ENCODE data around the gene NINL. TPM values are rescaled to one million over a fixed set of nuclear protein-coding genes. Genes with fewer than 3 reads are reported as not detected.
"Not testable (repeated sequence)": the region's sequence is repeated elsewhere in the genome, so short reads cannot be mapped to it uniquely, and the experiment has no call there.

The NINL gene
- total RNA-seq, 2 donors from 2014 or later = 5.0 to 5.2 TPM

DNA sequence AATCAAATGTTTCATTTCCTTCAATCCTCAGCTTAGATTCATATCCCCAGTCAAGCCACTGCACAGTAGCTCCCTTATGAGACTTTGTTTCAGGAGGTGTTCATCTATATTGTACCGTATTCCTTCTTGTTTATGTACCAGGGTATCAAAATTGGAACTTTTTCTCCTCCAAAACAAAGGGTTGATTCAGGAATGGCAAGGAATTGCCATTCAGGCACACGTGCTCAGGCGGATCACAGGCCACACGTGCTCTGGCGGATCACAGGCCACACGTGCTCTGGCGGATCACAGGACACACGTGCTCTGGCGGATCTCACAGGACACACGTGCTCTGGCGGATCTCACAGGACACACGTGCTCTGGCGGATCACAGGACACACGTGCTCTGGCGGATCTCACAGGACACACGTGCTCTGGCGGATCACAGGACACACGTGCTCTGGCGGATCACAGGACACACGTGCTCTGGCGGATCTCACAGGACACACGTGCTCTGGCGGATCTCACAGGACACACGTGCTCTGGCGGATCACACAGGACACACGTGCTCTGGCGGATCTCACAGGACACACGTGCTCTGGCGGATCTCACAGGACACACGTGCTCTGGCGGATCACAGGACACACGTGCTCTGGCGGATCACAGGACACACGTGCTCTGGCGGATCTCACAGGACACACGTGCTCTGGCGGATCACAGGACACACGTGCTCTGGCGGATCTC, 17.0 kb upstream of the NINL start:
- ATAC-seq; DNase-seq; intact Hi-C loops (cut with DNase I, micrococcal nuclease): not testable (repeated sequence)

DNA sequence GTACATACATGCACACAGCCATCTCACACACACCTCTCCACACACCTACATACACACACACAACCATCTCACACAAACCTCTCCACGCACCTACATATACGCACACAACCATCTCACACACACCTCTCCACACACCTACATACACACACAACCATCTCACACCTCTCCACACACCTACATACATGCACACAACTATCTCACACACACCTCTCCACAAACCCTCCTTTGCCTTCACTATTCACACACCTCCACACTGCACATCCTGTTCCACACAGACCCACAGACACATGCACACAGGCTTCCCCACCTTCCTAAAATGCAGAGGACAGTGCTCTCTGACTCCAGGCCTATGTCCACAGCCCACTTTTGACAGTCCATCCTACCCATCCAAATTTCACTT, 16.3 kb upstream of the NINL start:
- intact Hi-C loops (cut with DNase I, micrococcal nuclease) = no loop called here
- no peak for ATAC-seq
- no peak for DNase-seq

DNA sequence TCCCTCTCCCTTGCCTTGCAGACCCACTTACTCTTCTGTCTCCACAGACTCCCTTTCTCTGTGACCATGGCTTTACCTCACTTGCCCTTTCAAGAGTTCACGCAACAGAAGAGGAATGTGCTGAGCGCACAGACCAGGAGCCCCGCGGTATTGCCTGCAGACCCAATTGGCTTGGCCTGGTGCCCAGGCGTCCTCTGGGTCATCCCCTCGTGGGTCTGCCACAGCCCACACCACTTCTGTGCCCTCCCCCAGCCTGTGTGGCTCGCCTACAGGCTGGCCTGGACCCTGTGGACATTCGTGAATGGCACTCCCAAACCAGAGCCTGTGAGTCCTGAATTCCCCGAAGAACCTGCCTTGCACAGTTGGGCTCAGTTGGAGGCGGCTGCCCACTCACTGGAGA, 15.3 kb upstream of the NINL start:
- DNase-seq (no peak), ATAC-seq (no peak)
- intact Hi-C loops (cut with DNase I, micrococcal nuclease) = no loop called here

DNA sequence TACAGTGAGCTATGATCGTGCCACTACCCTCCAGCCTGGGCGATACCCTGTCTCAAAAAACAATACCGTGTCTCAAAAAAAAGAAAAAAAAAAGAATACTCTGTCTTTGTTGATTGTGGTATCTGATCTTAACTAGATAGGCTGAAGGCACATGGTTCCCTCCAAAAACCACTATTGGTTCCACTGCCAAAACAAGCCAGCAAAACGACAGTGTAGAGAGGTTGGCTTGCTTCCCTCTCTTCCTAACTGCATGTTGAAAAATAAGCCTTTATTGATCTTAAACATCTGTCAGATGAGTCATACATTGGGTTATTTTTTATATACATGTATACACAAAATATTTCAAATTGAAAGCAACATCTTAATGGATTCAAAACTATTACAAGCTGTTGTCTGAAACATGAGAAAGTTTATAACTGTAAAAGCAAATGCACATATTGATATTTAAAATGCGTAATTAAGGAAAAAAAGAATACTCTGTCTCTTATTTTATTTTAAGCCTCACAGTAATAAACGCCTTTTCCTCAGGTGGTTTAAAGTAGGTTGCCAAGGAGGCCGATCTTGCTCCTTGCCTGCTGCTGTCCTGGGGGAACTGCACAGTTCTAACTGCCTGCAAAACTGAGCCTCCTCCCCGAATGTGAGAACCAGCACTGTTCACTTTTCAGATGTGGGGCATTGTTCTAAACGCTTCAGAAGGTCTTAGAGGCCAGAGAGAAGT, 7.0 kb upstream of the NINL start:
- ATAC-seq = no peak
- DNase-seq = no peak
- intact Hi-C loops (cut with DNase I, micrococcal nuclease) = no loop called here

DNA sequence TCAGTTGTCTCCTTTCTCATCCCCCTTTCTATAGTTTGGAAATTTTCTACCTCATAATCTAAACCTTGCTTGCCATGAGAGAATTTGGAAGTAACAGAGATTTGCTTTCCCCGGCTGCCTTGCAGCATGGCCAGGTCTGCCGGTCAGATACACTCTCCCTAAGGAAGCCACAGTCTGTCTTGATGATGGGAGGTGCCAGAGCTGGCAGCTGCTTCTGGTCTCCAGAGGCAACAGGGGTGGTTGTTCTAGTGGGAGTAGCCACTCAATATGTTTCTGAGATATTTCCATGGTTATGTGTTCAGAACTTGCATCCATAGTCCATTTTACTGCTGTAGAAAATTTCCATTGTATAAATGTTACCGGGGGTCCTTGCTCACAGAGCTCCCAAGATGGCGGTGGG, 5.4 kb upstream of the NINL start:
- DNase-seq; ATAC-seq; intact Hi-C loops (cut with DNase I, micrococcal nuclease): not testable (repeated sequence)

DNA sequence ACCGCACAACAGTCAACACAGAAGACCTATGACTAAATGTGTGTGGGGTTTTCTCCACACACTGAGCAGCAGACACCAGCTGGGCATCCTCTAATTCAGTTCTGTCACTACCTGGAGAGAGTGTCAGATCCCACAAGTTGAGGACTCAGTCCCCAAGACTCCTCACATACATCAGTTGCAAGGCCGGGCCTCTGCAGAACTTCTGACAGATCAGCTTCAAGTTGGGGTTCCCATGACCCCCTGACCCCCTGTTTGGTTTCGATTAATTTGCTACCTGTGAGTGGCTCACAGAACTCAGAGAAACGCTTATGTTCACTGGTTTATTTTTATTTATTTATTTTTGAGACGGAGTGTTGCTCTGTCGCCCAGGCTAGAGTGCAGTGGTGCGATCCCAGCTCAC, 3.2 kb upstream of the NINL start:
- intact Hi-C loops (cut with DNase I, micrococcal nuclease) = no loop called here
- no peak for ATAC-seq
- no peak for DNase-seq

DNA sequence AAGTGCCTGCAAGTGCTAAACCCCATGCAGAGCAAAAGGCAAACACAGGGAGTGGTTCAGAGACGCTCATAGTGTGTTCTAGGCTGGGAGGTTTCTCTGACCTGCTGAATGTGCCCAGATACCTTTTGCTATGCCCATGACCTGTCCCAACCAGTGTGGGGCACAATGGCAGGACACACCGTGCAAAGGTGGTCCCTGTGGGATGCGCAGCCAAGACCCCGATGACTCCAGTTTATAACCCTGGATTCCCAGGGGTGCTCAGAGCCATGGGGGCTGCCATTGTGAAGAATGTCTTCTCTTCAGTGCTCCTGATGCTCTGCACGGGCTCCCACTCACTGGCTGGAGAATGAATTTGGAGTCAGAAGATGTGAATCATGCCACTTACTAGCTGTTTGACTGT, 2.2 kb upstream of the NINL start:
- intact Hi-C loops (cut with DNase I, micrococcal nuclease) = no loop called here
- no peak for ATAC-seq
- DNase-seq = no peak

DNA sequence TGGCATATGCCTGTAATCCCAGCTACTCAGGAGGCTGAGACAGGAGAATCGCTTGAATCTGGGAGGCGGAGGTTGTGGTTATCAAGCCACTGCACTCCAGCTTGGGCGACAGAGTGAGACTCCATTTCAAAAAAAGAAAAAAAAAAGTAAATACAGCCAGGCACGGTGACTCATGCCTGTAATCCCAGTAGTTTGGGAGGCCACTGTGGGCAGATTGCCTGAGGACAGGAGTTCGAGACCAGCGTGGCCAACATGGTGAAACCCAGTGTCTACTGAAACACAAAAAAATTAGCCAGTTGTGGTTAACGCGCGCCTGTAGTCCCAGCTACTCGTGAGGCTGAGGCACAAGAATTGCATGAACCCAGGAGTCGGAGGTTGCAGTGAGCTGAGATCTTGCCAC, 1.5 kb upstream of the NINL start:
- no peak for DNase-seq
- no peak for ATAC-seq
- intact Hi-C loops (cut with DNase I, micrococcal nuclease) = no loop called here

DNA sequence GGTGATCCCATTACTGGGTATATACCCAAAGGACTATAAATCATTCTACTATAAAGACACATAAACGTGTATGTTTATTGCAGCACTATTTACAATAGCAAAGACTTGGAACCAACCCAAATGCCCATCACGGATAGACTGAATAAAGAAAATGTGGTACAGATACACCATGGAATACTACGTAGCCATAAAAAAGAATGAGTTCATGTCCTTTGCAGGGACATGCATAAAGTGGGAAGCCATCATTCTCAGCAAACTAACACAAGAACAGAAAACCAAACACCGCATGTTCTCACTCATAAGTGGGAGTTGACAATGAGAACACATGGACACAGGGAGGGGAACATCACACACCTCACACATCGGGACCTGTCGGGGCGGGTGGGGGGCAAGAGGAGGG, 1.7 kb downstream of the NINL start:
- ATAC-seq; DNase-seq; intact Hi-C loops (cut with DNase I, micrococcal nuclease): not testable (repeated sequence)

DNA sequence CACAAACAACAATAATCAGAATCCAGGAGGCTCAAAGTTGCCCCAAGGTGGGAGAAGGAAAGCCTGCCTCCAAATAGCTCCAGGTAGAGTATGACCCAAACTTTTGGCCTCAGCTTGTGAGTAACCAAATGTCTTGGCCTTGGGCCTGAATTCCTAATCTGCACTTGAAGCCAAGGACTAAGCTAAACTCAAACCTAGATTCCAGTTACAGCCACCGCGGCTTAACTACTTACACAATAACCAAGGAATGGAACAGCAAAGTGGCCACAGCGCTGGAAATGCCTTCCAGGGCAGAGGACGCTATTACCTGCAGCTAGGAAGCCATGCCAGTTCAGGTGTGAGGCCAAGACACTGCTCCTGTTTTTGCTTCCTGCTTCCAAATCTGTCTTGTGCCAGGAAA, 4.6 kb downstream of the NINL start:
- ATAC-seq (no peak), DNase-seq (no peak)
- intact Hi-C loops (cut with DNase I, micrococcal nuclease) = no loop called here

DNA sequence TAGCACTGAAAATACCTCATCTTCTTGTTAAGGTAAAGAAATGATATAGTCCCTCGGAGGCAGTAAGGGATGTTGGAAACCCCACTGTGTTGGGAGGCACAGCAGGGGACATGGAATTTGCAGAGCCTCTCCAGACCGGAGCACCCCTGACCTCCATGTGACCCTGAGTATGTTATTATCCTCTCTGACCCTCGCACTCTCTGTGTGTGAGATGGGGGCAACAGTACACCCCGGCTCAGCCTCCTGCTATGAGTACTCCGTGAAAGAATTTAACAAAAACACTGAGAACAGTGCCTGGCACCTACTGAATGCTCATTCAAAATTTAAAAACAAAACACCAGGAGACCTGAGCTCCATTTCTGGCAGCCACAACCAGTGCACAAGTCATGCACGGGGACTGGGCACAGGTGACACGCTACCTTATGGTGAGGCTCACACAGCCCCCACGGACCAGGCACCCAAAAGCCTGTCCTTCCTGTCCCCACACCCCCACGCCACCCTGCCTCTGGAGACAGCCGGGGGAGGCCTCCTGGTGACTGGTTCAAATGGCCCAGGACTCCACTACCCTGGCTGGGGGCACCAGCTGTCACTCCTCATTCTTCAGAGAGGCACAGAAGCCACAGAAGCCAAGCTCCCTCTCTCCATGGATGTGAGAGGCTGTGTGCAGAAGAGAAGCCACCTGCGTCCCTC, 6.1 kb downstream of the NINL start:
- intact Hi-C loops (cut with DNase I, micrococcal nuclease) = no loop called here

DNA sequence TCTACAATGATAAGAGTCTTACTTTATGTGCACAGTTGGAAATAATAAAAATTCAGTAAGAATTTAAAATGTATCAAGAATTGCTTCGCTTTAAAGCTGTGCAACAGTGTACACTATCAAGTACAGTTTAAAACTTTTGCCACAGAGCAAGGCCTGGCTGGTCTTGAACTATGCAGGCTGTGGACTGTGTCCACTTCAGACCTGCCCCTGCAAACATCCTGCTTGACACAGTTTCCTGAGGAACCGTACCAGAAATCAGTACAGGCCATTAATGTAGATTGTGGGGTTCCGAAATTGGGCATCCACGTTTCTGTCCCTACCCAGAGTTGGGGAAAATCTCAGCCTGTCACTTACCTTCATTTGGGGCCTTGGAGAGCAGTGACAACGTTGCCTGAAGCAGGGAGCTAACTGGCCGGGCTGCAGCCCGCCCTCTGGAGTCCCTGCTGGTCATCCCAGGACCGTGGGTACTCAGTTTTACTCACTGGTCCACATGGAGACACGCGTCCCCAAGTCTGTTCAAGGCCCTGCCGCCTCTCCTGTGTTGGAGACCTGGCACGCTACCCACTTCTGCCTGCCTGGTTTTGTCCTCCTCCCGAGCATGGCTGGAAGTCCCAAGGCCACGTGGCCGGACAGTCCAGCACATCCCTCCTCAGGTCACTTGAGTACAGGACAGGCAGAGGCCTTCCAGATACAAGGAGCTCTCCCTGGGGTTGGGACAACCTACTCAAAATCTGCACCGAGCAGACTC, 8.4 kb downstream of the NINL start:
- DNase-seq (no peak), ATAC-seq (no peak)
- intact Hi-C loops (cut with DNase I, micrococcal nuclease) = no loop called here

More for the DNA sequence above, 6.1 kb downstream of the NINL start:
- DNase-seq (no peak), ATAC-seq (no peak)

DNA sequence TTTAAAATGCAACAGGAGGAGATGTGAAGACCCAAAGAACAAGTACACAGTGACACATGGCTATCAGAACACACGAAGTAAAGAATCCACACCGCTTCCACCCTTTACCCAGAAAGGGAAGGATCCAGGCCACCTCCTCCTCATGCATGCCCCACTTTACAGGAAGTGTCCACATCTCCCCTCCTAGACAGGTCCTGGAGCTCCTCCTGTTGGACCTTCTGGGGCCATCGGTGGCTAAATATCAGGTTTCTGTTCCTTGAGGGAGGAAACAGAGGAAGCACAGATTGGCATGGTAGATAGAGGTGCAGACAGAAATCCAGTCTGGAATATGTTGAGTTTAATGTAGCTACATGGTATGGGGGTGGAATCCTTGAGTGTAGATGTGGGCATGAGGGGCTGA, 10.9 kb downstream of the NINL start:
- intact Hi-C loops (cut with DNase I, micrococcal nuclease) = no loop called here
- DNase-seq (no peak), ATAC-seq (peak; percentile 45)

DNA sequence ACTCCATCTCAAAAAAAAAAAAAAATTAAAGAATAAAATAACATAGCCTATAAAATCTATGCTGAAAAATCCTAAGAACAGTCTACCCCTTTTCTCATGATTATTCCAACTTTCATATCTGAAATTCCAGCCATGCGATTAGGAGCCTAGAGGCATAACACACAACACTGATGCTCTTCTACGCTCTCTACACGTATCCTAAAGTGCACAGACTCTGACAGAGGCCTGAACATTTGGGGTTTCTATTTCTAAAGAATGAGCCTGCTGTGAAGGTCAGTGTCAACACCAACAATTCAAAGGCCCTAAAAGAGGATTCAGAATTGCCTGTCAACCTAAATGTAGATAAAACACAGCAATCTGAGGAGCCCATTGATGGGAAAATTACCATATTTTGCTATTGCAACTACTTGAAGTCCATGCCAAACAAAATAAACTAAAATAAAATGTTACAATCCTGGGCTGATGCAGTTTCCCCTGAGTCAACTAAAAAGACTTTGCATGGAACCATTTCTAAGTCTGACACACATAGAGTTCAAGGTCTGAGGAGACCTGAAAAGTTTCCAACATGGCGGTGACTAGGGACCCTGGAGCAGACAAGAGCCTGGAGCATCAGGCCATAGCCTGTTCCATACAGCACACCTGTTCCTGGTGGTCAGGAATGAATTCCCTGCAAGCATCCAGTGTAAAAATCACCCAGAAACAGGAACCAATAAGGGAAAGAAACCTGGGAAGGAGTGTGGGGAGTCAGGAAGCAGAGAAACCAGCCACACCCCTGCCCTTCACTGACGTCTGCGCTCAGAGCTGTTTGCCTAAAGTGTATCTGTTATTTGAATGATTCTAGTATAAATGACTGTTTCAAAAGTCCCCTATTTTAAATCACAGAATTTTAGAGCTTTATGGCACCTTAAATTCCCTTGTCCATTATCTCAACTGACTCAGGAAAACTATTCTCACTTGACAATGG, 11.8 kb downstream of the NINL start:
- intact Hi-C loops (cut with DNase I, micrococcal nuclease) = no loop called here
- no peak for DNase-seq
- peak; percentile 53 for ATAC-seq

DNA sequence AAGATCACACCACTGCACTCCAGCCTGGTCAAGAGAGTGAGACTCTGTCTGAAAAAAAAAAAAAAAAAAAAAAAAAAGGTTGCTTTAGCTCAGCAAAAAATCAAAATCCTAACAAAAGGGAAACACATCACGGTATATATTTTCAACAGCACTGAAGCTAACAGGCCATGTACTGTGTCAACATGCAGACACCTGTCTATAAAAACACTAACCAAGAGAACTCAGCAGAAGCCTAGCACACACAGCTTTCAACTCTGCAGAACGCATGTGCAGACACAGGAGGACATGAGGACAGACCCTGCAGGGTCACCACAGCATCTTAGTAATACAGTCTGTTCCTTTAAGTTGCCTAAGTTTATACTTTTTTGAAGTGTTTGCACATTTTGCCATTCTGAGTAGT, 13.5 kb downstream of the NINL start:
- intact Hi-C loops (cut with DNase I, micrococcal nuclease) = no loop called here
- DNase-seq (no peak), ATAC-seq (peak; percentile 66)

DNA sequence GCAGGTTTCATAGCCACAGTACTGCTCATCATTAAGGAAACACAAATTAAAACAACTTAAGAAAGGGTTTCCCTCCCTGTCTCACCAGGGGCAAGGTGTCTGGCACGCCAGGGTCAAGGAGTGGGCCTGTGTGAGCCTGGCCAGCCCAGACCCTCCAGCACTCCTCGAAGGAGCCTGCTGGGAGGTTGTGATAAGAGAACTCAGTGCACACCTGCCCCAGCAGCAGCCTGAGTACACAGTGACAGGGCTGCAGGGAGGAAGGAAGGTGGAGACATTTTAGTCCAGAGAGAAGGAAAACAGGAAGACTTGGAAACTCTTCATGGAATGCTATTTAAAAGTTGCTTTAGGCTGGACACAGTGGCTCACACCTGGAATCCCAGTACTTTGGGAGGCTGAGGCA, 14.1 kb downstream of the NINL start:
- DNase-seq (no peak), ATAC-seq (peak; percentile 74)
- intact Hi-C loops (cut with DNase I, micrococcal nuclease) = no loop called here

DNA sequence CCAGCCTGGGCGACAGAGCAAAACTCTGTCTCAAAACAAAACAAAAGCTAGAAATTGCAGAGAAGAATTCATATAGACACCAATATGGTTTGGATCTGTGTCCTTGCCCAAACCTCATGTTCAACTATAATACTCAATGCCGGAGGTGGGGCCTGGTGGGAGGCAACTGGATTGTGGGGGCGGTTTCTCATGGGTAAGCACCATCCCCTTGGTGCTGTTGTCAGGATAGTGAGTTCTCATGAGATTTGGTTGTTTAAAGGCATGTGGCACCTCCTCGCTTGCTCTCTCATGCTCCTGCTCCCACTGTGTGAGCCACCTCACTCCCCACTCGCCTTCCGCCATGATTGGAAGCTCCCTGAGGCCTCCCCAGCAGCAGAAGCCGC, 15.2 kb downstream of the NINL start:
- intact Hi-C loops (cut with DNase I, micrococcal nuclease) = no loop called here
- no peak for DNase-seq
- ATAC-seq = no peak

DNA sequence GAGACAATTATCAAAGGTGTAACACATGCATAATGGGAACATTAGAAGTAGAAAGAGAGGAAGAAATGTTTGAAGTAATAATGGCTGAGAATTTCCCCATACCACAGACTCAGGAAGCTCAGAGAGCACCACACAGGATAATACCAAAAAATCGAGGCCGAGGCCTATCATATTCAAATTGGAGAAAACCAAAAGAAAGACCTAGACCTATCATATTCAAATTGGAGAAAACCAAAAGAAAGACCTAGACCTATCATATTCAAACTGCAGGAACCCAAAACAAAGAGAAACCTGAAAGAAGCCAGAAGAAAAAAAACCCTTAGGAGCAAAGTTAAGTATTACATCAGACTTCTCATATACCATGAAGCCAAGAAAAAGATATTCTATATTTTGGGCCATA, 18.0 kb downstream of the NINL start:
- intact Hi-C loops (cut with DNase I, micrococcal nuclease) = no loop called here
- DNase-seq = no peak
- no peak for ATAC-seq

Measured in left colon (tissue), 2 donors.